ENCODE measurements around the gene SLC48A1.

Gene SLC48A1

GRCh38 chr12:47789712-47790489 lies 16.9 kb downstream of the SLC48A1 start:
- DNase-seq (ENCODE audit: low read depth in 1 of 2, low spot score in 1 of 2): no peak

GRCh38 chr12:47790676-47791350 lies 17.8 kb downstream of the SLC48A1 start:
- no peak for DNase-seq (ENCODE audit: low read depth in 1 of 2, low spot score in 1 of 2)

GRCh38 chr12:47791351-47791746 lies 18.3 kb downstream of the SLC48A1 start:
- DNase-seq (ENCODE audit: low read depth in 1 of 2, low spot score in 1 of 2): no peak

GRCh38 chr12:47791874-47792273 lies 18.8 kb downstream of the SLC48A1 start:
- DNase-seq (ENCODE audit: low read depth in 1 of 2, low spot score in 1 of 2): no peak

- no peak for DNase-seq (ENCODE audit: low read depth in 1 of 2, low spot score in 1 of 2)
Observed at GRCh38 chr12:47793015-47793681, 20.1 kb downstream of the SLC48A1 start.

- no peak for DNase-seq (ENCODE audit: low read depth in 1 of 2, low spot score in 1 of 2)
Observed at GRCh38 chr12:47794679-47795078, 21.6 kb downstream of the SLC48A1 start.

- no peak for DNase-seq (ENCODE audit: low read depth in 1 of 2, low spot score in 1 of 2)
Observed at GRCh38 chr12:47795121-47795813, 22.2 kb downstream of the SLC48A1 start.

GRCh38 chr12:47795814-47796411 lies 22.9 kb downstream of the SLC48A1 start:
- no peak for DNase-seq (ENCODE audit: low read depth in 1 of 2, low spot score in 1 of 2)

- DNase-seq (ENCODE audit: low read depth in 1 of 2, low spot score in 1 of 2): no peak
Observed at GRCh38 chr12:47797441-47797840, 24.4 kb downstream of the SLC48A1 start.

- DNase-seq (ENCODE audit: low read depth in 1 of 2, low spot score in 1 of 2): no peak
Observed at GRCh38 chr12:47798382-47798948, 25.4 kb downstream of the SLC48A1 start.

- no peak for DNase-seq (ENCODE audit: low read depth in 1 of 2, low spot score in 1 of 2)
Observed at GRCh38 chr12:47799357-47799955, 26.4 kb downstream of the SLC48A1 start.

- DNase-seq (ENCODE audit: low read depth in 1 of 2, low spot score in 1 of 2): no peak
Observed at GRCh38 chr12:47800582-47800981, 27.5 kb downstream of the SLC48A1 start.

- no peak for DNase-seq (ENCODE audit: low read depth in 1 of 2, low spot score in 1 of 2)
Observed at GRCh38 chr12:47801170-47801903, 28.3 kb downstream of the SLC48A1 start.

GRCh38 chr12:47801904-47802246 lies 28.8 kb downstream of the SLC48A1 start:
- no peak for DNase-seq (ENCODE audit: low read depth in 1 of 2, low spot score in 1 of 2)

- no peak for DNase-seq (ENCODE audit: low read depth in 1 of 2, low spot score in 1 of 2)
Observed at GRCh38 chr12:47802312-47802711, 29.3 kb downstream of the SLC48A1 start.

- DNase-seq (ENCODE audit: low read depth in 1 of 2, low spot score in 1 of 2): no peak
Observed at GRCh38 chr12:47803191-47803875, 30.3 kb downstream of the SLC48A1 start.

GRCh38 chr12:47804171-47804570 lies 31.1 kb downstream of the SLC48A1 start:
- no peak for DNase-seq (ENCODE audit: low read depth in 1 of 2, low spot score in 1 of 2)

- no peak for DNase-seq (ENCODE audit: low read depth in 1 of 2, low spot score in 1 of 2)
Observed at GRCh38 chr12:47805417-47805816, 32.4 kb downstream of the SLC48A1 start.

GRCh38 chr12:47807338-47807737 lies 34.3 kb downstream of the SLC48A1 start:
- no peak for DNase-seq (ENCODE audit: low read depth in 1 of 2, low spot score in 1 of 2)
